Esophagus muscularis mucosa (tissue), 4 donors: ENCODE measurements around the gene UBE3D. TPM values are rescaled to one million over a fixed set of nuclear protein-coding genes. Genes with fewer than 3 reads are reported as not detected.

ENCODE experiments used
- DNase-seq: peaks from one replicate; pipeline ENCODE4 v3.0.0-alpha.2; 2017; ENCODE audit errors: extremely low spot score
- H3K27ac ChIP-seq, 4 donors: fragments of 200-600 bp; sonication (generic); replicated peaks in 1 of 4; 1 replicate in 3 of 4; 2 replicates in 1 of 4; pipeline ENCODE4 v1.5.1; 2016 to 2019; ENCODE audit warnings: mild to moderate bottlenecking in 1 of 4
- H3K27me3 ChIP-seq, 4 donors: fragments of 200-600 bp; sonication (generic); one replicate each; pipeline versions ENCODE4 v1.5.1 to v1.6.0; 2016 to 2019
- H3K36me3 ChIP-seq, 4 donors: fragments of 200-600 bp; sonication (generic); one replicate each; pipeline ENCODE4 v1.5.1; 2016 to 2019
- H3K4me1 ChIP-seq, 4 donors: fragments of 200-600 bp; sonication (generic); one replicate each; pipeline ENCODE4 v1.5.1; 2016 to 2019
- H3K4me3 ChIP-seq, 4 donors: fragments of 200-600 bp; sonication (generic); 1 replicate in 2 of 4; 2 replicates in 2 of 4; pipeline ENCODE4 v1.5.1; 2016 to 2019; ENCODE audit warnings: mild to moderate bottlenecking in 4 of 4, moderate library complexity in 1 of 4
- H3K9me3 ChIP-seq, 4 donors: fragments of 200-600 bp; sonication (generic); 1 replicate in 3 of 4; 2 replicates in 1 of 4; pipeline ENCODE4 v1.5.1; 2016 to 2019
- CTCF ChIP-seq, 3 experiments: fragments of 200-600 bp in 2 of 3; fragments of 450-650 bp in 1 of 3; sonication (generic) in 2 of 3; IDR thresholded peaks; one replicate each; pipeline ENCODE4 v1.5.1; 2017 to 2019; ENCODE audit warnings: antibody characterized with exemption in 3 of 3, mild to moderate bottlenecking in 2 of 3, moderate library complexity in 1 of 3
- EP300 ChIP-seq: sonication (generic); formaldehyde crosslinking; IDR thresholded peaks from one replicate; pipeline ENCODE4 v1.6.1; 2017; ENCODE audit warnings: antibody characterized with exemption
- POLR2A ChIP-seq: fragments of 450-650 bp; IDR thresholded peaks from one replicate; pipeline ENCODE4 v1.6.1; 2017; ENCODE audit warnings: antibody characterized with exemption, moderate library complexity, mild to moderate bottlenecking, low read depth
- POLR2AphosphoS5 ChIP-seq, 2 donors: sonication (generic); formaldehyde crosslinking; IDR thresholded peaks; one replicate each; pipeline ENCODE4 v1.6.1; 2017; ENCODE audit warnings: antibody characterized with exemption in 2 of 2
- WGBS: methylation state at CpG from one replicate; pipeline ENCODE4 v1.1.5; 2018; 5-methylcytosine and 5-hydroxymethylcytosine counted together
- intact Hi-C: fragments of 100-400 bp; cut with DNase I; formaldehyde crosslinking; loops from one replicate; pipeline ENCODE4 v1.15.1; 2023
- total RNA-seq, 4 donors: library from RNA; depleted of rRNA; stranded (reverse); fragments of >200 nt; gene quantifications; one replicate each; pipeline versions ENCODE4 v1.1.0 to v1.2.1, GENCODE V29; 2016

Gene UBE3D
- total RNA-seq, 4 donors from 2014 or later = 5.3 to 10.0 (median 6.4) TPM

- Histone ChIP-seq H3K9me3 (no peaks in the 10 kb centered on the region), H3K4me3 (no peak overlapping the region), H3K4me1 (no peaks in the 10 kb centered on the region), H3K36me3 (no peaks in the 10 kb centered on the region), H3K27me3 (no peaks in the 10 kb centered on the region), H3K27ac (no peak overlapping the region)
- no peak for TF ChIP-seq POLR2AphosphoS5 (IDR thresholded peaks at IDR 0.05)
- no peak for TF ChIP-seq EP300
- no peak for TF ChIP-seq POLR2A
- TF ChIP-seq CTCF (IDR thresholded peaks at IDR 0.05) = no peak
- DNase-seq = no peak
- intact Hi-C loops = no loop called here
These were observed 196.1 kb downstream of the UBE3D start for GRCh38 chr6:82869493-82869892.

GRCh38 chr6:82867946-82868345 lies 197.7 kb downstream of the UBE3D start:
- no peak for DNase-seq
- intact Hi-C loops = no loop called here
- Histone ChIP-seq H3K27ac (no peak overlapping the region), H3K9me3 (peaks cover 0 to 5% (median 2%) of the 10 kb centered on the region in 4 donors), H3K4me3 (no peak overlapping the region), H3K27me3 (no peaks in the 10 kb centered on the region), H3K36me3 (no peaks in the 10 kb centered on the region), H3K4me1 (no peaks in the 10 kb centered on the region)
- TF ChIP-seq POLR2A (no peak), CTCF (IDR thresholded peaks at IDR 0.05) (no peak), EP300 (no peak), POLR2AphosphoS5 (IDR thresholded peaks at IDR 0.05) (no peak)
- WGBS = 83% methylated on average over 3 of the region's 3 CpGs

- intact Hi-C loops = no loop called here
- TF ChIP-seq POLR2AphosphoS5 (IDR thresholded peaks at IDR 0.05) (no peak), EP300 (no peak), CTCF (IDR thresholded peaks at IDR 0.05) (no peak), POLR2A (no peak)
- Histone ChIP-seq H3K27me3 (no peaks in the 10 kb centered on the region), H3K4me1 (peaks cover 0 to 9% (median 3%) of the 10 kb centered on the region in 4 donors), H3K4me3 (no peak overlapping the region), H3K36me3 (no peaks in the 10 kb centered on the region), H3K9me3 (peaks cover 0 to 5% (median 2%) of the 10 kb centered on the region in 4 donors), H3K27ac (no peak overlapping the region)
- no peak for DNase-seq
- WGBS = 71% methylated on average over 3 of the region's 3 CpGs
These were observed 199.2 kb downstream of the UBE3D start for GRCh38 chr6:82866446-82866845.

- TF ChIP-seq EP300 (no peak), CTCF (IDR thresholded peaks at IDR 0.05) (no peak), POLR2AphosphoS5 (IDR thresholded peaks at IDR 0.05) (no peak), POLR2A (no peak)
- H3K4me1 ChIP-seq = peaks cover 0 to 9% (median 3%) of the 10 kb centered on the region in 4 donors
- intact Hi-C loops = no loop called here
- no peaks in the 10 kb centered on the region for H3K27me3 ChIP-seq
- H3K36me3 ChIP-seq = no peaks in the 10 kb centered on the region
- WGBS = 91% methylated on average over 3 of the region's 3 CpGs
- no peak overlapping the region for H3K4me3 ChIP-seq
- peaks cover 0 to 5% (median 2%) of the 10 kb centered on the region in 4 donors for H3K9me3 ChIP-seq
- no peak for DNase-seq
- H3K27ac ChIP-seq = no peak overlapping the region
These were observed 200.2 kb downstream of the UBE3D start for GRCh38 chr6:82865461-82865860.

- Histone ChIP-seq H3K4me3 (no peak overlapping the region), H3K9me3 (peaks cover 0 to 5% (median 2%) of the 10 kb centered on the region in 4 donors), H3K4me1 (peaks cover 0 to 9% (median 3%) of the 10 kb centered on the region in 4 donors), H3K27ac (no peak overlapping the region), H3K27me3 (no peaks in the 10 kb centered on the region), H3K36me3 (no peaks in the 10 kb centered on the region)
- no peak for DNase-seq
- TF ChIP-seq CTCF (IDR thresholded peaks at IDR 0.05) (no peak), EP300 (no peak), POLR2A (no peak), POLR2AphosphoS5 (IDR thresholded peaks at IDR 0.05) (no peak)
- intact Hi-C loops = no loop called here
These were observed 201.9 kb downstream of the UBE3D start for GRCh38 chr6:82863781-82864180.
